HEK293 (cell line): ENCODE data around the gene TIMM21.

Experiments
- CTCF ChIA-PET: fragments of 350-600 bp; formaldehyde crosslinking; extraction: SDS; loops from one replicate; lab custom pipeline; 2021; ENCODE audit warnings: antibody characterized with exemption; lab: Yijun Ruan, JAX
- POLR2A ChIA-PET: fragments of 300-600 bp; formaldehyde crosslinking; extraction: SDS; loops from one replicate; lab custom pipeline; 2020; ENCODE audit warnings: antibody characterized with exemption, inconsistent platforms; lab: Yijun Ruan, JAX
- H3K27ac ChIP-seq: fragments of 200-500 bp; sonication (Bioruptor generic); 2 replicates; pipeline ENCODE4 v1.5.1; 2014; ENCODE audit warnings: low read depth, low read length, control low read depth, inconsistent platforms; ENCODE audit errors: extremely low read depth
- H3K36me3 ChIP-seq, 2 experiments: fragments of 200-500 bp in 1 of 2; sonication (Bioruptor generic) in 1 of 2; 1 replicate in 1 of 2; 2 replicates in 1 of 2; pipeline ENCODE4 v1.5.1; 2014 to 2017; ENCODE audit warnings: inconsistent platforms in 2 of 2, low read length in 2 of 2; ENCODE audit not compliant: control insufficient read depth in 2 of 2, insufficient read depth in 1 of 2
- H3K4me1 ChIP-seq: fragments of 200-500 bp; sonication (Bioruptor generic); 2 replicates; pipeline ENCODE4 v1.5.1; 2014; ENCODE audit warnings: mild to moderate bottlenecking, low read length, inconsistent platforms; ENCODE audit not compliant: control insufficient read depth, insufficient read depth
- H3K4me3 ChIP-seq: 2 replicates; pipeline ENCODE4 v1.5.1; 2011; ENCODE audit warnings: low read depth, mild to moderate bottlenecking, control low read depth, low read length, moderate library complexity
- H3K9me3 ChIP-seq: fragments of 200-500 bp; sonication (Bioruptor generic); 2 replicates; pipeline ENCODE4 v1.5.1; 2014; ENCODE audit warnings: low read depth, low read length, inconsistent platforms; ENCODE audit not compliant: control insufficient read depth, insufficient read depth
- ELK4 ChIP-seq: IDR thresholded peaks from 2 replicates; pipeline ENCODE4 v1.6.1; 2011; ENCODE audit warnings: mild to moderate bottlenecking, low read depth, low read length, borderline replicate concordance
- GLI4 ChIP-seq: fragments of 450-650 bp; formaldehyde crosslinking; IDR thresholded peaks from 2 replicates; pipeline ENCODE4 v1.5.1; 2016; ENCODE audit warnings: missing biosample characterization, missing genetic modification characterization
- GLIS1 ChIP-seq: fragments of 450-650 bp; formaldehyde crosslinking; IDR thresholded peaks from 2 replicates; pipeline ENCODE4 v1.5.1; 2016; ENCODE audit warnings: missing biosample characterization, missing genetic modification characterization
- MEIS1 ChIP-seq: sonication (generic); formaldehyde crosslinking; IDR thresholded peaks from 2 replicates; pipeline ENCODE4 v1.8.1; 2022; ENCODE audit warnings: missing genetic modification reagents, mild to moderate bottlenecking, borderline replicate concordance
- RBAK ChIP-seq: fragments of 450-650 bp; formaldehyde crosslinking; IDR thresholded peaks from 2 replicates; pipeline ENCODE4 v1.5.1; 2016; ENCODE audit warnings: missing biosample characterization, missing genetic modification characterization
- SCRT1 ChIP-seq: fragments of 450-650 bp; formaldehyde crosslinking; IDR thresholded peaks from 2 replicates; pipeline ENCODE4 v1.5.1; 2016; ENCODE audit warnings: missing biosample characterization, missing genetic modification characterization, borderline replicate concordance
- YY1 ChIP-seq: fragments of 450-650 bp; formaldehyde crosslinking; IDR thresholded peaks from 2 replicates; pipeline ENCODE4 v1.5.1; 2018; ENCODE audit warnings: missing biosample characterization, missing genetic modification characterization
- ZNF114 ChIP-seq: fragments of 450-650 bp; formaldehyde crosslinking; IDR thresholded peaks from 2 replicates; pipeline ENCODE4 v1.5.0; 2017; ENCODE audit warnings: missing biosample characterization, missing genetic modification characterization
- ZNF133 ChIP-seq: fragments of 450-650 bp; formaldehyde crosslinking; IDR thresholded peaks from 2 replicates; pipeline ENCODE4 v1.5.1; 2016; ENCODE audit warnings: missing biosample characterization, missing genetic modification characterization
- ZNF280C ChIP-seq: fragments of 450-650 bp; formaldehyde crosslinking; IDR thresholded peaks from 2 replicates; pipeline ENCODE4 v1.5.1; 2016; ENCODE audit warnings: missing biosample characterization, missing genetic modification characterization
- ZNF433 ChIP-seq: fragments of 450-650 bp; formaldehyde crosslinking; IDR thresholded peaks from 2 replicates; pipeline ENCODE4 v1.5.1; 2016; ENCODE audit warnings: missing biosample characterization, missing genetic modification characterization, low read depth
- ZNF48 ChIP-seq: fragments of 450-650 bp; formaldehyde crosslinking; IDR thresholded peaks from 2 replicates; pipeline ENCODE4 v1.5.1; 2016; ENCODE audit warnings: missing biosample characterization, missing genetic modification characterization
- ZNF488 ChIP-seq: fragments of 450-650 bp; formaldehyde crosslinking; IDR thresholded peaks from 2 replicates; pipeline ENCODE4 v1.5.1; 2016; ENCODE audit warnings: missing biosample characterization, missing genetic modification characterization
- ZNF571 ChIP-seq: fragments of 450-650 bp; formaldehyde crosslinking; IDR thresholded peaks from 2 replicates; pipeline ENCODE4 v1.5.0; 2017; ENCODE audit warnings: missing biosample characterization, missing genetic modification characterization
- ZNF585B ChIP-seq: fragments of 450-650 bp; formaldehyde crosslinking; IDR thresholded peaks from 2 replicates; pipeline ENCODE4 v1.5.1; 2016; ENCODE audit warnings: missing biosample characterization, missing genetic modification characterization
- ZNF629 ChIP-seq: fragments of 450-650 bp; formaldehyde crosslinking; IDR thresholded peaks from 2 replicates; pipeline ENCODE4 v1.5.1; 2017; ENCODE audit warnings: missing biosample characterization, missing genetic modification characterization
- ZNF658 ChIP-seq: fragments of 450-650 bp; formaldehyde crosslinking; IDR thresholded peaks from 2 replicates; pipeline ENCODE4; 2016; ENCODE audit warnings: missing biosample characterization, missing genetic modification characterization
- ZNF704 ChIP-seq: fragments of 450-650 bp; formaldehyde crosslinking; IDR thresholded peaks from 2 replicates; pipeline ENCODE4 v1.5.1; 2016; ENCODE audit warnings: missing biosample characterization, missing genetic modification characterization
- ZNF707 ChIP-seq: fragments of 450-650 bp; formaldehyde crosslinking; IDR thresholded peaks from 2 replicates; pipeline ENCODE4 v1.5.1; 2016; ENCODE audit warnings: missing biosample characterization, missing genetic modification characterization
- ZNF777 ChIP-seq: fragments of 450-650 bp; formaldehyde crosslinking; IDR thresholded peaks from 2 replicates; pipeline ENCODE4 v1.5.1; 2017; ENCODE audit warnings: missing biosample characterization, missing genetic modification characterization, borderline replicate concordance
- TF ChIP-seq, protein P1 (sequence below): fragments of 450-650 bp; formaldehyde crosslinking; IDR thresholded peaks from 2 replicates; pipeline ENCODE4 v1.5.1; 2016; ENCODE audit warnings: missing biosample characterization, missing genetic modification characterization
- TF ChIP-seq, protein P2 (sequence below): fragments of 450-650 bp; formaldehyde crosslinking; IDR thresholded peaks from 2 replicates; pipeline ENCODE4 v1.5.1; 2016; ENCODE audit warnings: missing biosample characterization, missing genetic modification characterization

TIMM21 gene

GRCh38 chr18:74178884-74179283 lies 30.6 kb downstream of the TIMM21 start:
- Histone ChIP-seq H3K27ac (no peak overlapping the region), H3K9me3 (no peaks in the 10 kb centered on the region), H3K4me3 (no peak overlapping the region), H3K4me1 (no peaks in the 10 kb centered on the region), H3K36me3 (no peaks in the 10 kb centered on the region)
- POLR2A ChIA-PET: no interaction called here
- CTCF ChIA-PET: interaction anchor here (1.5 kb wide), 1 partner anchor 18 kb away, joined by 5 read pairs; no protein-coding TSS in a partner anchor
- TF ChIP-seq GLIS1 (no peak), ZNF777 (no peak), ZNF433 (tag by site-specific recombination) (no peak), SCRT1 (tag by site-specific recombination) (no peak), YY1 (no peak), ZNF114 (tag by site-specific recombination) (no peak), ZNF133 (no peak), ZNF488 (tag by site-specific recombination) (no peak)
- TF ChIP-seq, protein P1, sequence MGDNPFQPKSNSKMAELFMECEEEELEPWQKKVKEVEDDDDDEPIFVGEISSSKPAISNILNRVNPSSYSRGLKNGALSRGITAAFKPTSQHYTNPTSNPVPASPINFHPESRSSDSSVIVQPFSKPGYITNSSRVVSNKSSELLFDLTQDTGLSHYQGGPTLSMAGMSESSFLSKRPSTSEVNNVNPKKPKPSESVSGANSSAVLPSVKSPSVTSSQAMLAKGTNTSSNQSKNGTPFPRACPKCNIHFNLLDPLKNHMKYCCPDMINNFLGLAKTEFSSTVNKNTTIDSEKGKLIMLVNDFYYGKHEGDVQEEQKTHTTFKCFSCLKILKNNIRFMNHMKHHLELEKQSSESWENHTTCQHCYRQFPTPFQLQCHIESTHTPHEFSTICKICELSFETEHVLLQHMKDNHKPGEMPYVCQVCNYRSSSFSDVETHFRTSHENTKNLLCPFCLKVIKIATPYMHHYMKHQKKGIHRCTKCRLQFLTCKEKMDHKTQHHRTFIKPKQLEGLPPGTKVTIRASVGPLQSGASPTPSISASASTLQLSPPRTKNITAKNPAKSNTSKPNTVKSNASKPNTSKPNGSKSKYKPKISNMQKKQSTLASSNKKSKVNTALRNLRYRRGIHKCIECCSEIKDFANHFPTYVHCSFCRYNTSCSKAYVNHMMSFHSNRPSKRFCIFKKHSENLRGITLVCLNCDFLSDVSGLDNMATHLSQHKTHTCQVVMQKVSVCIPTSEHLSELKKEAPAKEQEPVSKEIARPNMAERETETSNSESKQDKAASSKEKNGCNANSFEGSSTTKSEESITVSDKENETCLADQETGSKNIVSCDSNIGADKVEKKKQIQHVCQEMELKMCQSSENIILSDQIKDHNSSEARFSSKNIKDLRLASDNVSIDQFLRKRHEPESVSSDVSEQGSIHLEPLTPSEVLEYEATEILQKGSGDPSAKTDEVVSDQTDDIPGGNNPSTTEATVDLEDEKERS: no peak

DNA sequence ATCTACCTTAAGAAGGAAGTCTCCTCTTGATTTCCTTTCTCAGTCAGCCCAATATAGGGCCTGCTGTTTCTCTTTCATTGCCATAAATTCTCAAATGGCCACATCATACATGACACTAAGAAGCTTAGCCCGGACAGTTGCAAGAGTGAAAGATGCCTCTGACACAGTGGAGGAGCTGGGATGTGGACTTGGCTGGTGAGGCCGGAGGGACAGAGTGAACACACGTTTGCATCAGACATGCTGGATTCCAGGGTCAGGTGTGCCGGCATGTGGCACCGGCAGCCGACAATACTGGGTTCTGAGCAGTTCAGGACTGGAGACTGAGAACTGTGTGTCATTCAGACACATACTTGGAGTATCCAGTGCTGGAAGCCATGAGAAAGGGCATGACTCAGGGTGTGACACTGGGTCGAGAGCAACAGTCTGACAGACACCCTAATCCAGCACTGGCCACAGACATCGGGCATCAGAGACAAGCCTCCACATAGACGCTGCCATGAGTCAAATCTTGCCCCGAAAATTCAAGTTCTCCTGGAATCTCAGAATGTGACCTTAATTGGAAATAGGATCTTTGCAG lies 31.4 kb downstream of the TIMM21 start:
- Histone ChIP-seq H3K4me1 (no peaks in the 10 kb centered on the region), H3K4me3 (no peak overlapping the region), H3K9me3 (no peaks in the 10 kb centered on the region), H3K27ac (no peak overlapping the region), H3K36me3 (no peaks in the 10 kb centered on the region)
- ChIA-PET CTCF (no interaction called here), POLR2A (no interaction called here)
- TF ChIP-seq ZNF571 (tag by site-specific recombination) (no peak), RBAK (no peak), ZNF707 (tag by site-specific recombination) (no peak), ZNF280C (tag by site-specific recombination) (no peak), ZNF629 (no peak), ELK4 (no peak), GLI4 (tag by site-specific recombination) (no peak), ZNF704 (tag by site-specific recombination) (no peak), ZNF658 (no peak), MEIS1 (CRISPR knock-in tag) (no peak), ZNF48 (tag by site-specific recombination) (no peak), ZNF585B (tag by site-specific recombination) (no peak)
- TF ChIP-seq, protein P2, sequence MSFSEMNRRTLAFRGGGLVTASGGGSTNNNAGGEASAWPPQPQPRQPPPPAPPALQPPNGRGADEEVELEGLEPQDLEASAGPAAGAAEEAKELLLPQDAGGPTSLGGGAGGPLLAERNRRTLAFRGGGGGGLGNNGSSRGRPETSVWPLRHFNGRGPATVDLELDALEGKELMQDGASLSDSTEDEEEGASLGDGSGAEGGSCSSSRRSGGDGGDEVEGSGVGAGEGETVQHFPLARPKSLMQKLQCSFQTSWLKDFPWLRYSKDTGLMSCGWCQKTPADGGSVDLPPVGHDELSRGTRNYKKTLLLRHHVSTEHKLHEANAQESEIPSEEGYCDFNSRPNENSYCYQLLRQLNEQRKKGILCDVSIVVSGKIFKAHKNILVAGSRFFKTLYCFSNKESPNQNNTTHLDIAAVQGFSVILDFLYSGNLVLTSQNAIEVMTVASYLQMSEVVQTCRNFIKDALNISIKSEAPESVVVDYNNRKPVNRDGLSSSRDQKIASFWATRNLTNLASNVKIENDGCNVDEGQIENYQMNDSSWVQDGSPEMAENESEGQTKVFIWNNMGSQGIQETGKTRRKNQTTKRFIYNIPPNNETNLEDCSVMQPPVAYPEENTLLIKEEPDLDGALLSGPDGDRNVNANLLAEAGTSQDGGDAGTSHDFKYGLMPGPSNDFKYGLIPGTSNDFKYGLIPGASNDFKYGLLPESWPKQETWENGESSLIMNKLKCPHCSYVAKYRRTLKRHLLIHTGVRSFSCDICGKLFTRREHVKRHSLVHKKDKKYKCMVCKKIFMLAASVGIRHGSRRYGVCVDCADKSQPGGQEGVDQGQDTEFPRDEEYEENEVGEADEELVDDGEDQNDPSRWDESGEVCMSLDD (tag by site-specific recombination): no peak
